SK-N-SH (cell line): ENCODE results near the gene RHBDL3.

Source experiments
- CTCF ChIP-seq: fragments of 200-600 bp; sonication (generic); IDR thresholded peaks from 2 replicates; pipeline ENCODE4 v1.6.1; 2017; ENCODE audit warnings: antibody characterized with exemption, mild to moderate bottlenecking, moderate library complexity
- RXRA ChIP-seq: IDR thresholded peaks from 2 replicates; pipeline ENCODE4 v1.4.0; 2012; ENCODE audit warnings: low read depth, mild to moderate bottlenecking, borderline replicate concordance
- SIN3A ChIP-seq: IDR thresholded peaks from 2 replicates; pipeline ENCODE4 v1.6.1; 2012; ENCODE audit warnings: low read depth, mild to moderate bottlenecking, low read length, moderate library complexity, borderline replicate concordance
- TCF12 ChIP-seq: IDR thresholded peaks from 2 replicates; pipeline ENCODE4 v1.4.0; 2012
- USF2 ChIP-seq: fragments of 150-350 bp; IDR thresholded peaks from 2 replicates; pipeline ENCODE4 v1.6.1; 2017; ENCODE audit warnings: antibody characterized with exemption, low read length, low read depth, borderline replicate concordance

- TF ChIP-seq CTCF (no peak), RXRA (no peak), SIN3A (no peak), TCF12 (no peak), USF2 (no peak)
These were observed 43.0 kb upstream of the RHBDL3 start for GRCh38 chr17:32222621-32223020.
